NCI-H2107 (cell line): Measurements from ENCODE around the gene OR2V2.

Source experiments
- DNase-seq: peaks from one replicate; lab custom pipeline; 2025; lab: John Stamatoyannopoulos, UW

The OR2V2 gene

DNA sequence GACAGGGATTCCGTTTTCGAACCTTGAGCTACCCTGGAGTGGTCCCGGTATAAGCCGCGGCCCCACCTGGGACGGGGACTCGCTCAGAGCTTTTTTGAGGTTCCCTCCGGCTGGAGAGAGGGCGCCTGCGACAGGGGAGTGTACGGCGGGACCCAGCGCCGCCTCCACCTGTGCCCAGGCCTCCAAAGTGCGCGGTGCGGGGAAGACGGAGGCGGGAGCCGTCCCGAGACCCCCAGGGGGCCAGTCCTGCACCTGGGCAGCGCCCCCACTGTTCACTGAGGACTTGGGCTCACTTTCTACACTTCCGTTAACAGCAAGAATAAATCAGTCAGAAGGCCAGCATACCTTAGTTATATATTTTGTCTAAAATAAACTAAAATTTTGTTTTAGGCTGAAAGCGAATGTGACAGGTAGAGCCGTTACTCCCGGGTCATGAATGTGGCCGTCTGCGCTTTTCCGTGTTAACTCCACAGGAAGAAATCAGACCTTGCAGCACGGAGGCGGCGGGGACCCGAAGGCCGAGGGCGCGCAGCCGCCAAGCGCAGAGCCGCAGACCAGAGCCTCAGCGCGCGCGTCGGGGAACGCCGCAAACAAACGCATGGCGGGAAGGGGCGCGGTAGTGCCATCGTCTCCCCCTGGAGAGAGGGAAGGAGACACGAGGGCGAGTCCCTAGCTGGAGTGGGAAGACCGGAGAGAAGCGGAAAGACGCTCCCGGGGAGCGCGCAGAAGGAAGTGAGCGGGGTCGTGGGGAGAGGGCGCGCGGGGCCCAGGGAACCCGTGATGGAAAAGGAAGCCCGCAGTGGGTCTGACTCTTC, 43.5 kb downstream of the OR2V2 start:
- DNase-seq, result no peak

DNA sequence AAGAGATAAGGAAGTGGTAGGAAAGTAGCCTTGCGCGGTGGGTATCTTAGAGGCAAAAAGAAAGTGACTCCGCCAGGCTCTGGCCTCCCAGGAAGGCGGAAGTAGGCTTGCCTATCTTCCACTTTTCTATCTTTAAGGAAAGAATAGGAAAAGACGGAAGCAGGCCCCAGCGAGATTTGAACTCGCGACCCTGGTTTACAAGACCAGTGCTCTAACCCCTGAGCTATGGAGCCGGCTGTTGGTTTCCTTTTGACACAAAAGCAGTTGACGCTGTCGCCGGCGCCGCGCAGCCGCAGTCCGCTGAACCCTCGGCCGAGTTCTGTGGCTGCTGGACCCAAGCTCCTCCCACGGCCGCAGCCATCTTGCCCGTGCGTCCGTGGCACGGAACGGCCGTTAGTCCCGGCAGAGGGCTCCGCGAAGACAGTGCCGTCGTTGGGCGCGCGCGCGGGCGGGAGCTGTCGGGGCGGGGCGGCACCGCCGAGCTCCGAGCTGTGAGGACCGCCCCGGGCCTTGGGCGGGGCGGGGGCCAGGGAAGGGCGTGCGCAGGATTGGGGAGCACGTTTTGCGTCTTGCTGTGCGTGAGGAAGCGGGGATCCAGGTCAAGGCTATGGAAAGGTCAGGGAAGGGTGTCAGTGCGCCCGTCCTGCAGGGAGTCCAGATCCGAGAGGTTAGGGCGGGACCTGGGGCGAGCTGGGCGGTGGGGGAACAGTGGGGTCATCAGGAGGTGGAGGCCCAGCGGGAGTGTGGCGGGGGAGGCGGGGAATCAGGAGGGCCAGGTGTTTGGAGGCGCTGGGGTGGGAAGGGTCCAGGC, 44.3 kb downstream of the OR2V2 start:
- no peak for DNase-seq

GRCh38 chr5:181192337-181193046, 45.1 kb downstream of the OR2V2 start:
- DNase-seq, result no peak

- no peak for DNase-seq
Observed at GRCh38 chr5:181193656-181194055, 46.3 kb downstream of the OR2V2 start.

DNA sequence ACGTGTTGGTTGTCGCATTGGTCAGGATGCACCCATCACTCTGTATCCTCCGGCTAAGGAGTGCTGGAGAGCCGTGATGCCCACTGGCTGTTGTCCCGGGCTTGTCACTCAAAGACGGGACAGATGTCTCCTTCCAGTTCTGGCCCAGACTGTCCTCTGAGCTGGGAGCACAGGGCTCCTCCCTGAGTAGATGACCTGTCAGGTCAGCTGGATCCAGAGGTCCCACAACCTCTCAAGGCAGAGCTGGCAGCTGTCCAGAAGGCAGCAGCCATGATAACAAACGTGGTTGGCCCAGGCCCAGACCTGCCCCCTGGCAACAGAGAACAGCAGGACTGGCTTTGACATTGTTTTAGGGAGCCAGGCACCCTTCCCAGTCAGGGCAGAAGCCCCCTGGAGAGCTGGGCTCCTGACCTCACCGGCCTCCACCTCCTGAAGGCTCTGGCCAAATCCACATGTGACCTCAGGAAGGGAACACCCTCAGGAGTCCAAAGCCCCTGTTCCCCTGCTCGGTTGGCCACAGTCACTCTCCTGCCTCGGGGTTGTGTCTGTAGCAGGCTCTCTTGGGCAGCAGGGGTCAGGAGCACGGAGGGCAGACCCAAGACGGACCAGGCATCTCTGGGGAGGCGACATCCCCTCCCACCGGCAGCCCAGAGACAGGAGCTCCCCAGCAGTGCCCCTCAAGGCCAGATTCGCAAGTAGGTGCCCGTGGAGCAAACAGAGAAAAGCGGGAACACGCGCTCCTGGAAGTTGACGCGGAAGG, 47.3 kb downstream of the OR2V2 start:
- no peak for DNase-seq

DNA sequence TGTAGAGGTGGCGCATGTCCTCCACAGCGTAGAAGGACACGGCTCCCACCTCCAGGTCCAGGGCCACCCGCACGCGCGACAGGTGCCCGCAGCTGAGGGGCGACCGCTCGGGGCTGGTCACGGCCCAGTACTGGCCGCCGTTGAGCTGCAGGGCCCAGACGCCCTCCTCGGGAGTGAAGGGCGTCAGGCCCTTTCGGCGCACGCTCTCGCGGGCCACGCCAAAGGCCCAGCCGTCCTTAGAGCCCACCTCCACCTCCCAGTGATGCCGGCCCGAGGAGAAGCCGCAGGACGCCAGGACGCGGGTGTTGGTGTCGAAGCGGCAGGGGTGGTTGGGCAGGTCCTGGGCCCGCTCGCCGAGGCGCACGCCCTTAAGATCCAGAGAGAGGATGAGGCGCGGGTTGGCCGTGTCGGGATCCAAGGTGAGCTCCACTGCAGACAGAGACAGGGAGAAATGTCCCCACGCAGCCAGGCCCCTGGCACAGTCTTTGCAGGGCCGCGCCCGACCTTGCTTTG, 47.9 kb downstream of the OR2V2 start:
- no peak for DNase-seq

DNA sequence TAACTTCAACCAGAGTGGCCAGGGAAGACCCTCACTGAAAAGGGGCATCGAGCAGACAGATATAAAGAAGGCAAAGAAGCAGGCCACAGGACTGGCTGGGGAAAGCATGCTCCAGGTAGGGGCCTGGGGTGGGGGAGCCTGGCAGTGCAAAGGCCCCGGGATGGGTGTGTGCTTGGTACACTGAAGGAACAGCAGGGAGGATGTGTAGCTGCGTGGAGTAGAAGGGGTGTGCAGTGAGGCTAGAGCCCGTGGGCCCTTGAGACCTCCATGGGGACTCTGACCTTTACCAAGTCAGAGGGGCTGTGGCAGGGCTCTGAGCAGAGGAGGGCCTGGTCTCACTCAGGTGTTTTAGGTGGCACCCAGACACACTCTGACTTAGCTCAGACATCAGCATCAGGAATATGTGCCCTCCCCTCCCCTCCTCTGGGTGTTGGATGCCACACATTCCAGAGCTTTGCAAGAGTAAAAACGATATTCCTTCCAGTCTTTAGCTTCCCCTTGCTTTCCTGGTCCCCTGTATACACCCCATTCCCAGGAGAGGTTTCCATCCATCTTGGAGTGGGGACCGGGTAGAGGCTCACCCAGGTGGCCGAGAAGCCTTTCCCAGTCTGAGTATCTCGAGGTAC, 50.1 kb downstream of the OR2V2 start:
- no peak for DNase-seq

- DNase-seq, result no peak
Observed at GRCh38 chr5:181198106-181198685, 50.8 kb downstream of the OR2V2 start.

DNA sequence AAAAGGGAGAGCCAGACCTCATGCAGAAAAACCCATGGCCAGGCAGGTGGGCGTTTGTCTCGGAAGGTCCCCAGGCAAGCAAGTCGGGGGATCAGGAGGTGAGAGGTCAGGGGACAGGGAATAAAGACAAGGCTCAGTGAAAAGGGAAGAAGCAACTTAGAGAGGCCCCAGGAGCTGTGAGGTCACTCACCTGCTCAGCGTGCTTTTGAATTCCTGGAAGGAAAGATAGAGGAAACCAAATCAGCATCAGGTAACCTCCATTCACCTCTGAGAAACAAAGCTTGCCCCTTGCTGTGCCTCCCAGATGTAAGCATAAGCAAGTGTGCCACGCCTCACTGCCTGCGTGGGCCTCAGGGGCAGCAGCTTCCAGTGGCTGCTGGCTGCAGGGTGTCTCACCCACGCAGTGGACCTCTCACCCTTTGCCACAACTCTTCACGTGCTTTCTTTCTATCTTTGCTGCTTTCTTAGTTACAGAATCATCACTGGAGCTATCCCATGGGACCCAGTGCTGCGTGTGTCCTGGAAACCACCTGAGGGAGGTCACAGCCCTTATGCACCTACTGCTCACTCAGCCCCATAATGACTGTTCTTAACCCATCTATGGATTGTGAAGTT, 51.6 kb downstream of the OR2V2 start:
- DNase-seq, result no peak

- DNase-seq, result no peak
Observed at GRCh38 chr5:181199881-181200638, 52.7 kb downstream of the OR2V2 start.

- no peak for DNase-seq
Observed at GRCh38 chr5:181200816-181201215, 53.4 kb downstream of the OR2V2 start.

- DNase-seq, result no peak
Observed at GRCh38 chr5:181203093-181203711, 55.8 kb downstream of the OR2V2 start.

- no peak for DNase-seq
Observed at GRCh38 chr5:181203777-181204112, 56.4 kb downstream of the OR2V2 start.

DNA sequence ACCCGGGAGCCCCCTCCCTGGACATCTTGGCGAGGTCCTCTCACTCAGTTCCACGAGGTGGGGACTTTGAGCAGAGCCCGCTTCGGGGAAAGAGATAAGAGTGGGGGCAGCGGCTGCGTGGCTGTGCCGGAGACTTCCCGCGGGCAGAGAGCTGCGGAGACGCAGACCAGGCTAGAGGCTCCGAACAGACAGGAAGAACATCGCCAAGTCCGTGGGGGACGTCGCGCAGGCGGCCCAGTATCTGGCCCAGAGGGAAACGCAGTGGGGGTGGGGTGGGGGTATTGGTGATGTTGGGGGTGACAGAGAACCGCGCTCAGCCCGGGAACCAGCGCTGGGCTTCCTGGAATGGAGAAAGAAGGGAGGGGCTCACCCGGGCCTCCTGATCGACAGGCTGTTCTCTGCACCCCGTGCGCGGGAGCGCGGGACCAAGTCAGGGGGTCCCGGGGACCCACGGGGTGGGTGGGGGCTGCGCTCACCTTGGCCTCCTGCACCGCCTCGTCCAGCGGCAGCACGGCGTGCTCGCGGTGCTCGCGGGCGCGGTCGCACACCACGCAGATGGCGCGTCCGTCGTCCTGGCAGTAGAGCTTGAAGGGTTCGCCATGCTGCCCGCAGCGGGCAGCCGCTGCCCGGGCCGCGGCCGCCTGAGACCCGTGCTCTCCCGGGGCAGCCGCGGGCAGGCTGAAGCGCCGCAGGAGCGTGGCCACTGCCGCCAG, 56.9 kb downstream of the OR2V2 start:
- no peak for DNase-seq

DNA sequence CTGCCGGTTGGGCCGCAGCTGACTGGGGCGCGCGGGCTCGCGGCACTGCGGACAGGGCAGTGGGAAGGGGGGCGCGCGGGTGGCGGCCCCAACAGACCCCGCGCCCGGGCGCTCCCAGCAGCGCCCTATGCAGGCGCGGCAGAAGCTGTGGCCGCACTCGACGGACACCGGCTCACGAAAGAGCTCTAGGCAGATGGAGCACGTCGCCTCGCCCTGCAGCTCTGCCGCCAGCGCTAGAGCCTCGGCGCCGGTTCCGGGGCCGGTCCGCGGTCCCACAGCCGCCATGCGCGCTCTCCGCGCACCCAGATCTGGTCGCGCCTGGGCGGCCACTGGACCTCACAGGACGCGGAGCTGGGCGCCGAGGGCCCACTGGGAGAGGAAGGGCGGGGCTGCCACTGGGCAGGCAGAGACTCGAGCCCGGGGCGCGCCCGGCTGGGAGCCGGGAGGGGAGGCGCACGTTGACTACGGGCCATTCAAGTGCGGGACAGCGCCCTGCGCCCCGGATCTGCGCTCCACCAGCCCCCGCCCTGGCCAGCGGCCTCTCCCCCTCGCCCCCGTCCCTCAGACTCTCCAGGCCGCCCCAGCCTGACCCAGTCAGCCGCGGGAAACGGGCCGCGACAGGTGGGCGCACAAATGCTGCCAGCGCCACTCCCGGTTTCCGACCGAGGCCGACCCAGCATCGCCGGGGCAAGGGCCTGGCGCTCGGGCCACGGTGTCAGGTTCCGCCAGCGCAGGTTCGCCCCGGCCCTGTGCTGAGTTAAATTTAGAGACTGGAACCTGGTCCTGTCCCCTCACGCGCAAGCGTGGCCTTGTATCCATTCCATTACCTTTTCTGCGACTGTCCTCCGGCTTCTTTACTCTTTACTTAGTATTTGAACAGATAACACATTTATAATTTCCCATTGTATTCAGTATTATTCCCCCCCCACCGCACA, 57.7 kb downstream of the OR2V2 start, which contains the start of gene TRIM7:
TRIM7 (minus strand) TSS at position 371 of the 935 bp plus-strand sequence; CDS start at position 285, 86 bp downstream.
- no peak for DNase-seq

DNA sequence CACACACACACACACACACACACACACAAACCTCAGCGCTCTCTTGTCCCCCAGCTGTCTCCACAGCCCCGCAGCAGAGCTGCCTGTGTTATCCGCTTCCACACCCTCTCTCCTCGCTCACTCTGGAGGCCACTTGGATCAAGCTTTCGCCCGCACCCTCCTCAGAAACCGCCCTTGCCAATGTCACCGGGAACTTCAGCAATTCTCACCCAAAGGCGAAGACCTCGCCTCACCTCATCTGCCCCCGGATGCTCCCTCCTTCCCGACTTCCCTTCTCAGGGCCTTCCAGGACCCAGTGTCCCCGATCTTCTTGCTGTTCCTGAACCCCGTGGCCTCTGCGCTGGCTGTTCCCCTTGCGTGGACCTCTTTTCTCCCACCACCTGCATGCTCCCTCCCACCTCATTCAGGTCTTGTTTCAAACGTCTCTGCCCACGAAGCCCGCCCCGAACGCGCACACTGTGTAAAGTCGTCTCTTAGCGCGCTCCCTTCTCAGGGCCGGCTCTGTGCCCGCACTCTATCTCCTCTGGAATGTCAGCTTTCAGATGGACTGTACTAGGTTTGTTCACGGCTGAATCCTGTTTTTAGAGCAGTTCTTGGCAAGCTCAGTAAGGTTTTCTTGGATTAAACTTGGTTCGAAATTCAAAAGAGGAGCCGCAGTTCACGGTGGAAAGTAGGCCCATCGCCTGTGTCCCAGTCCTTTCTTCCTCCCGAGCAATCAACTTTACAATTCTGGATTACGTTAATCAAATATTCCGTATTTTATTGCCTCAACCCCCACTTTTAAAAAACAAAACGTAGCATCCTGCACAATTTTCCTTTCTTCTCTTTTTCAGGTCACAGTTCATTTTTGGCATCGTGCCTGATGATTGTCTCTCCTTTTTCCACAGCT, 58.6 kb downstream of the OR2V2 start:
- no peak for DNase-seq
